ENCODE measurements around the gene ANKIB1.

GRCh38 chr7:92266415-92267241 is 20.9 kb downstream of the ANKIB1 start:
- TF ChIP-seq, protein P1, sequence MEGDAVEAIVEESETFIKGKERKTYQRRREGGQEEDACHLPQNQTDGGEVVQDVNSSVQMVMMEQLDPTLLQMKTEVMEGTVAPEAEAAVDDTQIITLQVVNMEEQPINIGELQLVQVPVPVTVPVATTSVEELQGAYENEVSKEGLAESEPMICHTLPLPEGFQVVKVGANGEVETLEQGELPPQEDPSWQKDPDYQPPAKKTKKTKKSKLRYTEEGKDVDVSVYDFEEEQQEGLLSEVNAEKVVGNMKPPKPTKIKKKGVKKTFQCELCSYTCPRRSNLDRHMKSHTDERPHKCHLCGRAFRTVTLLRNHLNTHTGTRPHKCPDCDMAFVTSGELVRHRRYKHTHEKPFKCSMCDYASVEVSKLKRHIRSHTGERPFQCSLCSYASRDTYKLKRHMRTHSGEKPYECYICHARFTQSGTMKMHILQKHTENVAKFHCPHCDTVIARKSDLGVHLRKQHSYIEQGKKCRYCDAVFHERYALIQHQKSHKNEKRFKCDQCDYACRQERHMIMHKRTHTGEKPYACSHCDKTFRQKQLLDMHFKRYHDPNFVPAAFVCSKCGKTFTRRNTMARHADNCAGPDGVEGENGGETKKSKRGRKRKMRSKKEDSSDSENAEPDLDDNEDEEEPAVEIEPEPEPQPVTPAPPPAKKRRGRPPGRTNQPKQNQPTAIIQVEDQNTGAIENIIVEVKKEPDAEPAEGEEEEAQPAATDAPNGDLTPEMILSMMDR (IDR thresholded peaks at IDR 0.05; ENCODE audit: insufficient read depth, low read length): no peak
- TF ChIP-seq POLR2AphosphoS5 (IDR thresholded peaks at IDR 0.05; ENCODE audit: low read depth) (no peak), GABPA (IDR thresholded peaks at IDR 0.05; ENCODE audit: low read depth) (no peak), REST (IDR thresholded peaks at IDR 0.05; ENCODE audit: insufficient replicate concordance, low read depth) (no peak)

All from HL-60 (cell line).